ENCODE measurements around the gene SPC24.
"Not testable (repeated sequence)": the region's sequence is repeated elsewhere in the genome, so short reads cannot be mapped to it uniquely, and the experiment has no call there.

SPC24 gene

DNA sequence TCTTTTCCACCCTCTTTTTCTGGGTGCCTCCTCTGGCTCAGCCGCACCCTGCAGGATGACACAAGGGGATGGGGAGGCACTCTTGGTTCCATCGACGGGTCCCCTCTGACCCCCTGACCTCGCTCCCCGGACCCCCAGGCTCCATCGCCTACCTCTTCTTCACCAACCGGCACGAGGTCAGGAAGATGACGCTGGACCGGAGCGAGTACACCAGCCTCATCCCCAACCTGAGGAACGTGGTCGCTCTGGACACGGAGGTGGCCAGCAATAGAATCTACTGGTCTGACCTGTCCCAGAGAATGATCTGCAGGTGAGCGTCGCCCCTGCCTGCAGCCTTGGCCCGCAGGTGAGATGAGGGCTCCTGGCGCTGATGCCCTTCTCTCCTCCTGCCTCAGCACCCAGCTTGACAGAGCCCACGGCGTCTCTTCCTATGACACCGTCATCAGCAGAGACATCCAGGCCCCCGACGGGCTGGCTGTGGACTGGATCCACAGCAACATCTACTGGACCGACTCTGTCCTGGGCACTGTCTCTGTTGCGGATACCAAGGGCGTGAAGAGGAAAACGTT is 42.4 kb downstream of the SPC24 start:
- Histone ChIP-seq H3K36me3 (ENCODE audit: insufficient read depth, low read depth, low read length) (peaks cover 100% of the 10 kb centered on the region), H3K9ac (ENCODE audit: low read depth, low read length) (no peak overlapping the region), H3K27ac (ENCODE audit: low read length) (no peak overlapping the region), H3K4me3 (ENCODE audit: low read length) (no peak overlapping the region), H3K9me3 (ENCODE audit: insufficient read depth, low read depth, low read length) (no peaks in the 10 kb centered on the region), H3K4me1 (ENCODE audit: insufficient read depth, low read length) (no peaks in the 10 kb centered on the region), H3K27me3 (ENCODE audit: insufficient read depth, low read length) (no peaks in the 10 kb centered on the region)

DNA sequence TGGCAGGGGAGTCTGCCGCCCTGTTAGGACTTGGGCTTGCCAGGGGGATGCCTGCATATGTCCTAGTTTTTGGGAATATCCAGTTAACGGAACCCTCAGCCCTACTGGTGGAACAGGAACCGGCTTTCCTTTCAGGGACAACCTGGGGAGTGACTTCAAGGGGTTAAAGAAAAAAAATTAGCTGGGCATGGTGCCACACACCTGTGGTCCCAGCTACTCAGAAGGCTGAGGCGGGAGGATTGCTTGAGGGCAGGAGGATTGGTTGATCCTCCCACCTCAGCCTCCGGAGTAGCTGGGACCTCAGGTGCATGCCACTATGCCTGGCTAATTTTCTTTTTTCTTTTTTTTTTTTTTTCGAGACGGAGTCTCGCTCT is 43.8 kb downstream of the SPC24 start:
- H3K4me3 ChIP-seq (ENCODE audit: low read length): no peak overlapping the region
- peaks cover 100% of the 10 kb centered on the region for H3K36me3 ChIP-seq (ENCODE audit: insufficient read depth, low read depth, low read length)
- no peak overlapping the region for H3K27ac ChIP-seq (ENCODE audit: low read length)
- H3K9me3 ChIP-seq (ENCODE audit: insufficient read depth, low read depth, low read length): no peaks in the 10 kb centered on the region
- H3K27me3 ChIP-seq (ENCODE audit: insufficient read depth, low read length): no peaks in the 10 kb centered on the region
- no peaks in the 10 kb centered on the region for H3K4me1 ChIP-seq (ENCODE audit: insufficient read depth, low read length)
- no peak overlapping the region for H3K9ac ChIP-seq (ENCODE audit: low read depth, low read length)

DNA sequence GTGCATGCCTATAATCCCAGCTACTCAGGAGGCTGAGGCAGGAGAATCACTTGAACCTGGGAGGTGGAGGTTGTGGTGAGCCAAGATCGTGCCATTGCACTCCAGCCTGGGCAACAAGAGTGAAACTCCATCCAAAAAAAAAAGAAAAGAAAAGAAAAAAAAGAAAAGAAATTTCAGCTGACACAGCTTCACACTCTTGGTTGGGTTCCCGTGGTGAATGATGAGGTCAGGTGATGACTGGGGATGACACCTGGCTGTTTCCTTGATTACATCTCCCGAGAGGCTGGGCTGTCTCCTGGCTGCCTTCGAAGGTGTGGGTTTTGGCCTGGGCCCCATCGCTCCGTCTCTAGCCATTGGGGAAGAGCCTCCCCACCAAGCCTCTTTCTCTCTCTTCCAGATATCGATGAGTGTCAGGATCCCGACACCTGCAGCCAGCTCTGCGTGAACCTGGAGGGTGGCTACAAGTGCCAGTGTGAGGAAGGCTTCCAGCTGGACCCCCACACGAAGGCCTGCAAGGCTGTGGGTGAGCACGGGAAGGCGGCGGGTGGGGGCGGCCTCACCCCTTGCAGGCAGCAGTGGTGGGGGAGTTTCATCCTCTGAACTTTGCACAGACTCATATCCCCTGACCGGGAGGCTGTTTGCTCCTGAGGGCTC is 44.3 kb downstream of the SPC24 start:
- no peak overlapping the region for H3K4me3 ChIP-seq (ENCODE audit: low read length)
- H3K9ac ChIP-seq (ENCODE audit: low read depth, low read length): no peak overlapping the region
- no peaks in the 10 kb centered on the region for H3K27me3 ChIP-seq (ENCODE audit: insufficient read depth, low read length)
- no peaks in the 10 kb centered on the region for H3K4me1 ChIP-seq (ENCODE audit: insufficient read depth, low read length)
- H3K36me3 ChIP-seq (ENCODE audit: insufficient read depth, low read depth, low read length): peaks cover 100% of the 10 kb centered on the region
- H3K27ac ChIP-seq (ENCODE audit: low read length): no peak overlapping the region
- H3K9me3 ChIP-seq (ENCODE audit: insufficient read depth, low read depth, low read length): no peaks in the 10 kb centered on the region

DNA sequence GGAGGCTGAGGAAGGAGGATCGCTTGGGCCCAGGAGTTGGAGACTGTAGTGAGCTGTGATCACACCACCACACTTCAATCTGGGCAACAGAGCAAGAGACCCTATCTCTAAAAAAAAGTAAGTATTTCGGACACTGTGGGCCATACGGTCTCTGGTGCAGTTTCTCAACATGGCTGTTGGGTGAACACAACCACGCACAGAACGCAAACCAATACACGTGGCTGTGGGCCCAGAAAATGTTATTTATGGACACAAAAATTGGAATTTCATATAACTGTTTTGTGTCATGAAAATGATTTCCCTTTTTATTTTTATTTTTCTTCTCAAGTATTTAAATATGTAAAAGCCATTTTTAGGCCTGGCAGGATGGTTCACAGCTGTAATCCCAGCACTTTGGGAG is 46.8 kb downstream of the SPC24 start:
- no peaks in the 10 kb centered on the region for H3K9me3 ChIP-seq (ENCODE audit: insufficient read depth, low read depth, low read length)
- peaks cover 100% of the 10 kb centered on the region for H3K36me3 ChIP-seq (ENCODE audit: insufficient read depth, low read depth, low read length)
- no peak overlapping the region for H3K9ac ChIP-seq (ENCODE audit: low read depth, low read length)
- no peak overlapping the region for H3K27ac ChIP-seq (ENCODE audit: low read length)
- no peak overlapping the region for H3K4me3 ChIP-seq (ENCODE audit: low read length)
- no peaks in the 10 kb centered on the region for H3K27me3 ChIP-seq (ENCODE audit: insufficient read depth, low read length)
- H3K4me1 ChIP-seq (ENCODE audit: insufficient read depth, low read length): no peaks in the 10 kb centered on the region

DNA sequence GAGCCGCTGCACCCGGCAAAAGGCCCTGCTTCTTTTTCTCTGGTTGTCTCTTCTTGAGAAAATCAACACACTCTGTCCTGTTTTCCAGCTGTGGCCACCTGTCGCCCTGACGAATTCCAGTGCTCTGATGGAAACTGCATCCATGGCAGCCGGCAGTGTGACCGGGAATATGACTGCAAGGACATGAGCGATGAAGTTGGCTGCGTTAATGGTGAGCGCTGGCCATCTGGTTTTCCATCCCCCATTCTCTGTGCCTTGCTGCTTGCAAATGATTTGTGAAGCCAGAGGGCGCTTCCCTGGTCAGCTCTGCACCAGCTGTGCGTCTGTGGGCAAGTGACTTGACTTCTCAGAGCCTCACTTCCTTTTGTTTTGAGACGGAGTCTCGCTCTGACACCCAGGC is 49.1 kb downstream of the SPC24 start:
- Histone ChIP-seq H3K27ac (ENCODE audit: low read length) (no peak overlapping the region), H3K9ac (ENCODE audit: low read depth, low read length) (no peak overlapping the region), H3K27me3 (ENCODE audit: insufficient read depth, low read length) (no peaks in the 10 kb centered on the region), H3K36me3 (ENCODE audit: insufficient read depth, low read depth, low read length) (peaks cover 100% of the 10 kb centered on the region), H3K4me1 (ENCODE audit: insufficient read depth, low read length) (no peaks in the 10 kb centered on the region), H3K4me3 (ENCODE audit: low read length) (no peak overlapping the region), H3K9me3 (ENCODE audit: insufficient read depth, low read depth, low read length) (no peaks in the 10 kb centered on the region)

DNA sequence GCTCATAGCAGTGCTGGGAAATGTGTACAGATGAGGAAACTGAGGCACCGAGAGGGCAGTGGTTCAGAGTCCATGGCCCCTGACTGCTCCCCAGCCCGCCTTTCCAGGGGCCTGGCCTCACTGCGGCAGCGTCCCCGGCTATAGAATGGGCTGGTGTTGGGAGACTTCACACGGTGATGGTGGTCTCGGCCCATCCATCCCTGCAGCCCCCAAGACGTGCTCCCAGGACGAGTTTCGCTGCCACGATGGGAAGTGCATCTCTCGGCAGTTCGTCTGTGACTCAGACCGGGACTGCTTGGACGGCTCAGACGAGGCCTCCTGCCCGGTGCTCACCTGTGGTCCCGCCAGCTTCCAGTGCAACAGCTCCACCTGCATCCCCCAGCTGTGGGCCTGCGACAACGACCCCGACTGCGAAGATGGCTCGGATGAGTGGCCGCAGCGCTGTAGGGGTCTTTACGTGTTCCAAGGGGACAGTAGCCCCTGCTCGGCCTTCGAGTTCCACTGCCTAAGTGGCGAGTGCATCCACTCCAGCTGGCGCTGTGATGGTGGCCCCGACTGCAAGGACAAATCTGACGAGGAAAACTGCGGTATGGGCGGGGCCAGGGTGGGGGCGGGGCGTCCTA is 50.5 kb downstream of the SPC24 start:
- Histone ChIP-seq H3K4me1 (ENCODE audit: insufficient read depth, low read length) (no peaks in the 10 kb centered on the region), H3K36me3 (ENCODE audit: insufficient read depth, low read depth, low read length) (peaks cover 98% of the 10 kb centered on the region), H3K27me3 (ENCODE audit: insufficient read depth, low read length) (no peaks in the 10 kb centered on the region), H3K4me3 (ENCODE audit: low read length) (no peak overlapping the region), H3K9me3 (ENCODE audit: insufficient read depth, low read depth, low read length) (no peaks in the 10 kb centered on the region), H3K9ac (ENCODE audit: low read depth, low read length) (no peak overlapping the region), H3K27ac (ENCODE audit: low read length) (no peak overlapping the region)

DNA sequence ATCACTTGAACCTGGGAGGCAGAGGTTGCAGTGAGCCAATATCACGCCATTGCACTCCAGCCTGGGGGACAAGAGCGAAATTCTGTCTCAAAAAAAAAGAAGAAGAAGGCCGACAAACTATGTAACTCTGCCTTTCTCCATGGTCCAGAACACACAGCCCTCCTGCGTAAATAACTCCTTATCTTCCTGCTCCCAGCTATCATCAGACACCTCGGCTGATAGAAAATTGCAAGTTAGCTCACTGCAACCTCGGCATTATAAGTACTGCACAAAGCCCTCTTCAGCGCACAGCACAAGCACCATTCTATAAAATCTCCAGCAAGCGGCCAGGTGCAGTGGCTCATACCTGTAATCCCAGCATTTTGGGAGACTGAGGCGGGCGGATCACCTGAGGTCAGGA is 51.9 kb downstream of the SPC24 start:
- peaks cover 98% of the 10 kb centered on the region for H3K36me3 ChIP-seq (ENCODE audit: insufficient read depth, low read depth, low read length)
- H3K9ac ChIP-seq (ENCODE audit: low read depth, low read length); H3K4me3 ChIP-seq (ENCODE audit: low read length): not testable (repeated sequence)

DNA sequence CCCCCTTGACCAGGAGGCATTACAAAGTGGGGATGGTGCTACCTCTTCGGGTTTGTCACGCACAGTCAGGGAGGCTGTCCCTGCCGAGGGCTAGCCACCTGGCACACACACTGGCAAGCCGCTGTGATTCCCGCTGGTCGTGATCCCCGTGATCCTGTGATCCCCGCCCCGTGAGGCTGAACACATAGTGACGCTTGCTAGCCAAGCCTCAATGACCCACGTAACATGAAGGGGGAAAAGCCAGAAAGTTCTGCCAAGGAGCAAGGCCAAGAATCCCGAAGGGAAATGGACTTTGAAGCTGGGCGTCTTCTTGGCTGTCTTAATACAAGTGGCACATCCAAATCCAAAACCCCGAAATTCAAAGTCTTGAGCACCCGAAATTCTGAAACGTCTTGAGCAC is 52.6 kb downstream of the SPC24 start:
- peaks cover 97% of the 10 kb centered on the region for H3K36me3 ChIP-seq (ENCODE audit: insufficient read depth, low read depth, low read length)
- H3K27ac ChIP-seq (ENCODE audit: low read length): no peak overlapping the region
- H3K4me3 ChIP-seq (ENCODE audit: low read length): no peak overlapping the region
- no peaks in the 10 kb centered on the region for H3K4me1 ChIP-seq (ENCODE audit: insufficient read depth, low read length)
- no peaks in the 10 kb centered on the region for H3K9me3 ChIP-seq (ENCODE audit: insufficient read depth, low read depth, low read length)
- no peaks in the 10 kb centered on the region for H3K27me3 ChIP-seq (ENCODE audit: insufficient read depth, low read length)
- H3K9ac ChIP-seq (ENCODE audit: low read depth, low read length): no peak overlapping the region

More for the DNA sequence above, 51.9 kb downstream of the SPC24 start:
- H3K9me3 ChIP-seq (ENCODE audit: insufficient read depth, low read depth, low read length); H3K4me1 ChIP-seq (ENCODE audit: insufficient read depth, low read length); H3K27me3 ChIP-seq (ENCODE audit: insufficient read depth, low read length); H3K27ac ChIP-seq (ENCODE audit: low read length): not testable (repeated sequence)

DNA sequence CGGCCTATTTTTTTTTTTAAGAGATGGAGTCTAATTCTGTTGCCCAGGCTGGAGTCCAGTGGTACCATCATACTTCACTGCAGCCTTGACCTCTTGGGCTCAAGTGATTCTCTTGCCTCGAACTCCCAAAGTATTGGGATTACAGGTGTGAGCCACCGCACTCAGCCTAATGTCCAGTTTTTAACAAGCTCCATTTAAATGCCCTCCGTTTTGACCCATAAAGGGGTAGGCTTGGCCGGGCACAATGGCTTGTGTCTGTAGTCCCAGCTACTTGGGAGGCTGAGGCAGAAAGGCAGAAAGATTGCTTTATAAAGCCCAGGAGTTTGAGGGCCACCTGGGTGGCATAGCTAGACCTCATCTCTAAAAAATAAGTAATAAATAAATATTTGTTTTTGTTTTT is 54.5 kb downstream of the SPC24 start:
- Histone ChIP-seq H3K9ac (ENCODE audit: low read depth, low read length) (no peak overlapping the region), H3K4me3 (ENCODE audit: low read length) (no peak overlapping the region), H3K9me3 (ENCODE audit: insufficient read depth, low read depth, low read length) (no peaks in the 10 kb centered on the region), H3K27me3 (ENCODE audit: insufficient read depth, low read length) (no peaks in the 10 kb centered on the region), H3K36me3 (ENCODE audit: insufficient read depth, low read depth, low read length) (peaks cover 95% of the 10 kb centered on the region), H3K4me1 (ENCODE audit: insufficient read depth, low read length) (no peaks in the 10 kb centered on the region), H3K27ac (ENCODE audit: low read length) (no peak overlapping the region)

DNA sequence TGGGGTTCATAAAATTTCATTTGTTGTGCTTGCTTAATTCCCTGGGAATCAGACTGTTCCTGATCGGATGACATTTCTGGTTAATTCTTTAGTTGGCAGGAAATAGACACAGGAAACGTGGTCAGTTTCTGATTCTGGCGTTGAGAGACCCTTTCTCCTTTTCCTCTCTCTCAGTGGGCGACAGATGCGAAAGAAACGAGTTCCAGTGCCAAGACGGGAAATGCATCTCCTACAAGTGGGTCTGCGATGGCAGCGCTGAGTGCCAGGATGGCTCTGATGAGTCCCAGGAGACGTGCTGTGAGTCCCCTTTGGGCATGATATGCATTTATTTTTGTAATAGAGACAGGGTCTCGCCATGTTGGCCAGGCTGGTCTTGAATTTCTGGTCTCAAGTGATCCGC is 55.5 kb downstream of the SPC24 start:
- Histone ChIP-seq H3K9ac (ENCODE audit: low read depth, low read length) (no peak overlapping the region), H3K27me3 (ENCODE audit: insufficient read depth, low read length) (no peaks in the 10 kb centered on the region), H3K4me3 (ENCODE audit: low read length) (no peak overlapping the region), H3K36me3 (ENCODE audit: insufficient read depth, low read depth, low read length) (peaks cover 95% of the 10 kb centered on the region), H3K9me3 (ENCODE audit: insufficient read depth, low read depth, low read length) (no peaks in the 10 kb centered on the region), H3K27ac (ENCODE audit: low read length) (no peak overlapping the region), H3K4me1 (ENCODE audit: insufficient read depth, low read length) (no peaks in the 10 kb centered on the region)

DNA sequence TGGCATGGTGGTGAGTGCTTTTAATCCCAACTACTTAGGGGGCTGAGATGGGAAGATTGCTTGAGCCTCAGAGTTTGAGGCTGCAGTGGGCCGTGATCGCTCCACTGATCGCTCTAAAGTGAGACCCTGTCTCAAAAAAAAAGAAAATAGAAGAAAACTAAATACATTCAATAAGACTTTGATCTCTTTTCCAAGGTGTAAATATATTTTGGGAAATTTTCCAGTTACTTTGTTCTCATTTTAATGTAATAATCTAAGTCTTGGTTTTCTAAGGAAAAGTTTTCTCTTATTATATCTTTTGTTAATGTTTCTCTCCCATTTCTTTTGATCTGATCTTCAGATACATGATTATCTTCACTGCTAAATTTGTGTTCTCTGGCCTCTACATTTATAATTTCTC is 56.7 kb downstream of the SPC24 start:
- H3K27me3 ChIP-seq (ENCODE audit: insufficient read depth, low read length): no peaks in the 10 kb centered on the region
- no peaks in the 10 kb centered on the region for H3K4me1 ChIP-seq (ENCODE audit: insufficient read depth, low read length)
- peaks cover 94% of the 10 kb centered on the region for H3K36me3 ChIP-seq (ENCODE audit: insufficient read depth, low read depth, low read length)
- H3K27ac ChIP-seq (ENCODE audit: low read length): no peak overlapping the region
- no peaks in the 10 kb centered on the region for H3K9me3 ChIP-seq (ENCODE audit: insufficient read depth, low read depth, low read length)
- no peak overlapping the region for H3K4me3 ChIP-seq (ENCODE audit: low read length)
- H3K9ac ChIP-seq (ENCODE audit: low read depth, low read length): no peak overlapping the region

DNA sequence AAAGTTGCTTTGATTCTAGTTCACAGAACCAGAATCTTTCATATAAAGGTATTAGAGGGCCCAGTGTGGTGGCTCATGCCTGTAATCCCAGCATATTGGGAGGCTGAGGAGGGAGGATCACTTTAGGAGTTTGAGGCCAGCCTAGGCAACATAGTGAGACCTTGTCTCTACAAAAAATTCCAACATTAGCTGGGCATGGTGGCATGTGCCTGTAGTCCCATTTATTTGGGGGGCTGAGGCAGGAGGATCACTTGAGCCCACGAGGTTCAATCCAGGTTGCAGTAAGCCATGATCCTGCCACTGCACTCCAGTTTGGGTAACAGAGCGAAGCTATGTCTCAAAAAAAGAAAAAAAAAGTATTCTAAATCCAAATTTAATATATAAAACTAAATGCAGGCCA is 57.3 kb downstream of the SPC24 start:
- H3K27ac ChIP-seq (ENCODE audit: low read length): no peak overlapping the region
- peaks cover 94% of the 10 kb centered on the region for H3K36me3 ChIP-seq (ENCODE audit: insufficient read depth, low read depth, low read length)
- H3K4me3 ChIP-seq (ENCODE audit: low read length): no peak overlapping the region
- H3K4me1 ChIP-seq (ENCODE audit: insufficient read depth, low read length): no peaks in the 10 kb centered on the region
- H3K9ac ChIP-seq (ENCODE audit: low read depth, low read length): no peak overlapping the region
- no peaks in the 10 kb centered on the region for H3K9me3 ChIP-seq (ENCODE audit: insufficient read depth, low read depth, low read length)
- H3K27me3 ChIP-seq (ENCODE audit: insufficient read depth, low read length): no peaks in the 10 kb centered on the region

Measured in iPS-20b (cell line).